ENCODE data around the gene ITIH5.

The ITIH5 gene

GRCh38 chr10:7545261-7545660 is 121.5 kb downstream of the ITIH5 start:
- DNase-seq = no peak

GRCh38 chr10:7544203-7544602 is 122.6 kb downstream of the ITIH5 start:
- DNase-seq = no peak

- no peak for DNase-seq
These were observed 124.4 kb downstream of the ITIH5 start for GRCh38 chr10:7542189-7542914.

DNA sequence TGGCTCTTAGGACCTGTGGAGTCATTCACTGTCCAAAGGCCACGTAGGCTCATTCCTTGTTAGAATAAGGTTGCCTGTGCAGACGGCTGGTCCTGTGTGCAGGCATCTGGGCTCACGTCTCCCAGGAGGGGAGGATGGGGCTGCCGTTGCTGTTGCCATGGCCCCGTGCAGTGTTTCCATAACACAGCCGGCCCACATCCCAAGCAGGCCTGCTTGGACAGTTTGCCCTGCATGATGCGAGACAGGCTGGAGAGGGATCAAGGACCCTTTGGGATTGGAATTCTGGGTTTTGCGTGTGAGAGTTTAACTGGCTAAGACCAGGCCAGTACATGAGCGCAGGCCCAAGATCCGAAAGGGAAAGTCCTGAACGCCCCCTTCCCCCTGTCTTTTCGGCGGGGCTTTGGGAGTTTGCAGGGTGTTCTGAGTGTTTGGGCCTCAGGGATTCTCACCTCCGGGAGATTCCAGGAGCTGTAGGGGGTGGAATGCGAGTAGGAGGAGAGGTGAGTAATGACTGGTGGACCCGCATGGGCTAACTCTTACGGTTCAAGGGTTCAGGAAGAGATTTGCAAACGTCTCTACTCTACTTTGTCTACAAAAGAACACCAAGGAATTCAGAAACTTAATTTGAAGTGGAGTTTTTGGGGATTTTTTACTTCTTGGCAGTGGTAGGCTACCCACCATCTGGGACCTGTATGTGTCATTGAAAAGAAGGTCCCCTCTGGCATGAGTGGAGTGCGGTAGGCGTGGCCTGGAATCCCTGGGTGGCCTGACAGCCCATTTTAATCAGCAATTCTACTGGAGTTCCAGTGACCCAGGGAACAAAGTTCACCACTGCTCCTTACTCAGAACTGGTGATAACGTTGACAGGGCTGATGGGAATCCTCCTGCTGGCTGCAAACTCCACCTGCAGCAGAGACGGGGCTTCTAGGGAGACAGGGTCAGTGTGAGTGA is 125.4 kb downstream of the ITIH5 start:
- no peak for DNase-seq

GRCh38 chr10:7538970-7539654 is 127.7 kb downstream of the ITIH5 start:
- no peak for DNase-seq

GRCh38 chr10:7537126-7537525 is 129.6 kb downstream of the ITIH5 start:
- no peak for DNase-seq

- no peak for DNase-seq
These were observed 132.3 kb downstream of the ITIH5 start for GRCh38 chr10:7534480-7534852.

GRCh38 chr10:7533657-7534479 is 132.9 kb downstream of the ITIH5 start:
- no peak for DNase-seq

- no peak for DNase-seq
These were observed 133.9 kb downstream of the ITIH5 start for GRCh38 chr10:7532723-7533498.

- DNase-seq = no peak
These were observed 137.1 kb downstream of the ITIH5 start for GRCh38 chr10:7529638-7530037.

DNA sequence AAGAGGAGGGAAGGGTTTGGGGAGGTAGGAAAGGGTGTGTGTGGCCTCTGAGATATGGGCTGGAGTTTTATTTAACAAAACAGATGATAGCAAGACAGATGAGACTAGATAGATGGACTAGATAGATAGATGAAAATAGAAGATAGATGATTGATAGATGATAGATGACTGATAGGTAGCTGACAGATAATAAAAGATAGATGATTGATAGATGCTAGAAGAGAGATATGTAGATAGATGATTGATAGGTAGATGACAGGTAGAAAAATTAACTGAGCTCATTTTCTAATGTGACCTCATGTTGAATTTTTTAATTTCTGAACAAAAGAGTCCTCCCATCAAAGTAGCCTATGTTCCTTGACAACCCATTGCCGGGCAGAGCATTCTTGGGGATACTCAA is 139.3 kb downstream of the ITIH5 start:
- DNase-seq = no peak

- DNase-seq = no peak
These were observed 140.8 kb downstream of the ITIH5 start for GRCh38 chr10:7526017-7526400.

DNA sequence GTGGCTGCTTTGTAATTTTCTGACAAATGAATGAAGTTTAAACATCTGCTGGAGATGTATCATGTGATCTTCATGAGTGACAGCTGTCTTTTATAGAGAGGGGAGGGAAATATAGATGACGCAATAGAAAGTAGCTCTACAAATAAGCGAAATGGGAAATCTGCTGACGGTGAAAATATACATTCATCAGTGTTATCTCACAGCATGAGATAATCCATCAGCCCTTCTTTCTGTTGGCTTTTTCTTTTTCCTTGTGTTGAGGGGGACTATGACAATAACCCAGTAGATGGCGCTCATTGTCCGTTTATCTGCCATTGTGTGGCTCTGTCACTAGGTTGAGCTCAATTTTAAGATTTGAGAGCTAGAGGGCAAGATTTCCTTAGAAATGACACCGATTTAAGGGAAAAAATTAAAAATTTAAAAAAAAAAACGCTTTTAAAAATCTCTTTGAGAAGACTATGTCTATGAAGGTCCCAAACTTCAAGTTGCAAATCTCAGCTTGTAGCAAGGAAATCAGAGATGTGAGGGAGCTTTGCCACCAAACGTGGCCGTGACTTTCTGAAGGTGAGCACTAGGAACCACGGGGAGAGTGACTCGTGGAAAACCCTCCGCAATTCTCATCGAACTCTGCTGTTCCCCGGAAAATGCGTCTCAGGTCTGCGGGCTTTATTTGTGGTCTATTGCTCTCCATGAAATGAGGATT is 141.3 kb downstream of the ITIH5 start:
- peak; percentile 34 for DNase-seq

DNA sequence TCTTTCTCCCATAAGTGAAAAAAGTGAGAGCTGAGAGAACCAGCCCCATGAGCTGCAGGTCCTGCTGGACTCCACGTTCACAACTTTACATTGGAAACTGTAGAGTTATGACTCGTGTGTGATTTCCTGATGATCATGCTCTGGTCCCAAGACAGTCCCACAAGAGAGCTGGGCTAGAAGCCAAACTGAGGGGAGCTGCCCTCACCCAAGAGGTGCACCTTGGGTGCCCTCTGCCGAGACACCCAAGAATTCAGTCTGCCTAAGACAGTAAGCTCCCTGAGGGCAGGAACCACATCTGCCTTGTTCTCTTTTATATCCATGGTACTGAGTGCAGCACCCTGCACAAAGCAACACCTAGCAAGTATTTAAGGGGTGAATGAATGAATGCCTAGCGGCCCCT is 143.1 kb downstream of the ITIH5 start:
- DNase-seq = no peak

DNA sequence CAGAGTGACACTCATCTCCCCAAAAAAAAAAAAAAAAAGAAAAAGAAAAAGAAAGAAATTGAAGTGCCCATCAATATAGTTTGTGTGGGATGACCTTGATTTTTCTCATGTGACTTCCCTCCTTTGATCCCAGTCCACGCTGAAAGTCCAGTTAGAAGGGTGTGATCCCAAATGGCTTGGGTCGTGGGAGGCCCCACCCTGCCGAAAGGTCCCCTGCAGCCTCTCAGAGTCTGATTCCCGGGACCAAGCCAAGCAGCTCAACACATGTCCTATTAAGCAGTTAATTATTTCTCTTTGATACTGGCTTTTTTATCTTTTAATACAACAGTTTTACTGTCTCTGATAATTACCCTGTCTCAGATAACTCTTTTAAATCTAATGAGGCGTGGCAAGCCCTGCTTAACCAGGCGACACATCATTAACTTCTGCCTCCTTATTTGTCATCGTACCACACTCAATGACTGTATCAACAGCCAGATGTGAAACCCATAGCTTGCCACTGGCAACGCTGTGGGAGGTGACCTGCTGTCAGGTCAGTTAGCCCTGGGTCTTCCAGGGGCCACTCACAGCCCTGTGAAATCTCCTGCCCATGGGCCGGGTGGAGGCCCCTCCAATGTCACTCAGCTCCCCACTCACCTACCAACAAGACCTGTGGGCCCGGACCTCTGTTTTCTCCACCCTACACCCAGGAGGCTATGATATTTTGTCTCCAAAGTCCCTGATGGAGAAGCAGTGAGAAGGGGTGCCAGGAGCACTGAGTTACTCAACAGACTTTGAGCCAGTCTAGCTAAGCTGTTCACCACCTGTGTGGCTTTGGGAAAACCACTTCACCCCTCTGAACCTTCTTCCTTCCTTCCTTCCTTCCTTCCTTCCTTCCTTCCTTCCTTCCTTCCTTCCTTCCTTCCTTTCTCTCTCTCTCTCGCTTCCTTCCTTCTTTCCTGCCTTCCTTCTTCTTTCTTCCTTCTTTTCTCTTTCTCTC is 146.0 kb downstream of the ITIH5 start:
- DNase-seq = no peak

GRCh38 chr10:7519351-7519750 is 147.4 kb downstream of the ITIH5 start:
- DNase-seq = no peak

DNA sequence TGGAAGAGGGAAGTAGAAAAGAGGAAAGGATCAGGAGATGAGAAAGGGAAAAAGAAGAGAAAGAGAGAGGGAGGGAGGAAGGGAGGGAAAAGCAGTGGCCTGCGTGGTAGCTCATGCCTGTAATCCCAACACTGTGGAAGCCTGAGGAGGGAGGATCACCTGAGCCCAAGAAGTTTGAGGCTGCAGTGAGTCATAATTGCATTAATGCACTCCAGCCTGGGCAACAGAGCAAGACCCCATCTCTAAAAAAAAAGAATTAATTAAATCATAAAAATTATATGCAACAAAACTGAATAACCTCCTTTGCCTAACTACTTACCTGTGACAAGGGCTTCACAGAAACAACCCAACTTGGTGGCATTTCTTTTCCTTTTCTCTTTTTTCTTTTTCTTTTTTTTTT is 148.1 kb downstream of the ITIH5 start:
- no peak for DNase-seq

DNA sequence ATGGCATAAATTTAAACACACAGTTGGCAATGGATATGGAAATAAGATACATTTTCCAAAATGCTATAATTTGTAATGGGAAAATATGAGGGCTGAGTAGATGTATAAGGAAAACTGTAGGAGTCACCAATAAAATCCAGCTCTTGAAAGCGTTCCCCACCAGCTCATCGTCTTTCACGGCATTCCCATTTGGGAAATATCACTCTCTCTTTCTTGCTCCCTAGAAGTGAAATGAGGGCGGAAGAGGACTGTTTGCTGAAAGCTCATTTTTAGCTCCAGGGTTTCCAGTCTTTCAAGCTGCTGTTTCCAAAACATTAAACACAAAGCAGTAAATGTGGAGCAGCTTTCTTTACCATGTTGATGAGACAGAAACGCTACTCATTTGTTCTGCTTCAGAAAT is 151.3 kb downstream of the ITIH5 start:
- no peak for DNase-seq

DNA sequence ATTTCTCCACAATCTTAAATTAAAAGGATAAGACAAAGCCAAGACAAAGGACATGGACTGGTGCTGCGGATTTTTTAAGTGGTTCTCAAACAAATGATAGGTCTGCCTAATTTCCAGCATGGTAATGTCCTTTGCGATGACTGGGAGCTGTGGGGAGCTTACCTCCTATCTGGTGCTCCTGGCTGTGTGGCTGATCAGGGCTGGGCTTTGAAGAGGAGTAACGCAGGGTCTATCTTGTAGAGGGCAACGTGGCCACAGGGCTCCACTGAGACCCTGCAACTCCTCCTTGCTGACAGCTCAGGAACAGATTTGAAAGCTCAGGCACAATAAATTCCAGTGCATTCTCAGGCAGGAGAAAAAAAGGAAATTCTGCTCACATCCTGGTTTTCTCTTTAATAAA is 152.8 kb downstream of the ITIH5 start:
- no peak for DNase-seq

DNA sequence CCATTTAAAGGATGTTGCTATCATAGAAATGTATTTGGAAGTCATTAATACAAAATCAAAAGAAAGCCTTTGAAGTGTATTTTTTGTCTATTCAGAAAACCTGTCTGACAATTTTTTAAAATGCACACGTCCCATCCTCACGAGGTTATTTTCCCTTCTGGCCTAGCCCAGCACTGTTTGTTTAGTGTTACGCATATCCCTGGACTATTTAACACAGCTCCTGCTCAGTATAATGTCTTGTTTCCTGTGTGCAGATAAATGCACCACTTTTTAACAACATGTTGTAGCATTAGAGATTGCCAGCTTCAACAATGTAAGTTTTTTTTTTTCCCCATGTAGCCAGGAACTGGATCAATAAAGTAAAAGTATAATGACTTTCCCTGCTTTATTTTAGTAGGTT is 153.3 kb downstream of the ITIH5 start:
- DNase-seq = no peak

Measured in NCI-H1436 (cell line).